ACHN (cell line): ENCODE measurements around the gene PRR30.

ENCODE experiments used
- DNase-seq: peaks from one replicate; pipeline ENCODE4 v3.0.0-alpha.2; 2015
- in situ Hi-C: cut with HindIII; loops from 2 replicates; pipeline ENCODE4 v1.10.0; 2017; ENCODE audit warnings: low sequenced_read_pairs, low pct_ligation_motif_present, low pct_unique_long_range_greater_than_20kb

The PRR30 gene

DNA sequence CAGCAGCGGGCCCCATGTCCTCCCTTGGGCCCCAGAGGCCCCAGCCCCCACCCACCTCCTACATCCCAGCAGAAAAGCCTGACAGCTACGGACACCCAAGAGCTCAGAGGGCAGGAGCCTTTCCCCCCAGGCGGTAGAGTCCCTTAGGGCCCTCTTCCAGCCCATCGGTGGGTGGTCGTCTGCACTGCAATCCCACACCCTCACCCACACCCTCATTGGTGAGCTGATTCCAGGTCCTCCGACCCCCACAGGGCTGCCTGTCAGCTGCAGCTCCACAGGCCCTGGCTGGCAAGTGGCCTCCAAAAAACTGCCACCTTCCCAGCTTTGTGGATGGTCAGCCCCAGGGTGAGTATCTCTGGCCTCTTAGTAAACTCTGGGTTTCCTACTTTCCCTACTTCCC lies 20.1 kb upstream of the PRR30 start:
- DNase-seq = no peak
- in situ Hi-C loops = no loop called here

DNA sequence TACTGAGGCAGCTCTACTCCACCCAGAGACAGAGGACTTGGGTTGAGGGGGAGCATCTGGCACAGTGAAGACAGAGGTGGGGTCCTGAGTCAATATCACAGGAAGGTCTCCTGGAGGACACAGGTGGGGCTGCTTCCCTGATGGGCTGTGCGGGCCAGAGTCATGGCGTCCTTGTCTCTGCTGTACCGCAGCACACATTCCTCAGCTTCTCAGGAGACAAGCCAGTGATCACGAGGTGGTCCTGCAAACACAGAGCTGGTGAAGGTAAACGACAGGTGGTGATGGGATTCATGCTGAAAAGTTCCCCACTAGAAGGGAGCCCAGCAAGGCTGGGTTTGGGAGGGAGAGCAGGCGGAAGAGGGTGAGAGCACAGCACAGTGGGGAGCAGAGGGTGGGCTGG lies 19.3 kb upstream of the PRR30 start:
- no peak for DNase-seq
- in situ Hi-C loops = no loop called here

DNA sequence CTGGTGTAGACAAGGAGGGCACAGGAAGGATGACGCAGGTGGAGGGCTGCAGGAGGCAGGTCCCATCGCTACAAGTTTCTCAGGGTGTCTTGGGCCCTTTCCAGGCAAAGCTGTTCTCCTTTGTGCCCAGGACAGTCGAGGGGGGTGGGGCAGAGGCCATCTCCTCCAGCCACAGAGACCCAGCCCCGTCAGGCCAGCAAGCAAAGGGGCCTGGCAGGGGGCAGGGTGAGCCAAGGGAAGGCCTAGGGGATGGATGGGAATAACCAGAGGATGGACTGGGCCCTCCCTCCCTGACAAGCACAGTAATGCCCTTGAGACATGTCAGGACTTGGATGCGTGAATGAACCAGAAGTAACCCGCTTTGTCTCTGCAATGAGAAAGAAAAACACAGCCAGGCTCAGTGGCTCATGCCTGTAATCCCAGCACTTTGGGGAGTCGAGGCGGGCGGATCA lies 15.9 kb upstream of the PRR30 start:
- DNase-seq = no peak
- in situ Hi-C loops = no loop called here

DNA sequence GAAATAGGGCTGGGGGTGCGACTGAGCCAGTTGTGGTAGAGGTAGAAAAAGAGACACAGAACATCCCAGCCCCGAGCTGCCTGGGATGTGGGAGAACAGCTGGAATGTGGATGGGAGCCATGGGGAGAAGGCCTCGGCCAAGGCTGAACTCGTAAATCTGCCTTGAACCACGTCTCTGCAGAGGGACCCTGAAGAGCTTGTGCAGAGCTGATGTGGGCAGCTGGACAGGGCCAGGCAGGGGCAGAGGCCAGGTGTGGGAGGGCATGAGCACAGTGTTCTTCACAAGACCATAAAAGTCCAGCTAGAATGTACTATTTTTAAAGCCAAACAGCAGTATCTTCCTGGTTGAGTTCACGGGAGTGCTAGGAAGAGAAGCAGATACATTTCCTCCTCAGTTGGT lies 15.3 kb upstream of the PRR30 start:
- DNase-seq = no peak
- in situ Hi-C loops = no loop called here

DNA sequence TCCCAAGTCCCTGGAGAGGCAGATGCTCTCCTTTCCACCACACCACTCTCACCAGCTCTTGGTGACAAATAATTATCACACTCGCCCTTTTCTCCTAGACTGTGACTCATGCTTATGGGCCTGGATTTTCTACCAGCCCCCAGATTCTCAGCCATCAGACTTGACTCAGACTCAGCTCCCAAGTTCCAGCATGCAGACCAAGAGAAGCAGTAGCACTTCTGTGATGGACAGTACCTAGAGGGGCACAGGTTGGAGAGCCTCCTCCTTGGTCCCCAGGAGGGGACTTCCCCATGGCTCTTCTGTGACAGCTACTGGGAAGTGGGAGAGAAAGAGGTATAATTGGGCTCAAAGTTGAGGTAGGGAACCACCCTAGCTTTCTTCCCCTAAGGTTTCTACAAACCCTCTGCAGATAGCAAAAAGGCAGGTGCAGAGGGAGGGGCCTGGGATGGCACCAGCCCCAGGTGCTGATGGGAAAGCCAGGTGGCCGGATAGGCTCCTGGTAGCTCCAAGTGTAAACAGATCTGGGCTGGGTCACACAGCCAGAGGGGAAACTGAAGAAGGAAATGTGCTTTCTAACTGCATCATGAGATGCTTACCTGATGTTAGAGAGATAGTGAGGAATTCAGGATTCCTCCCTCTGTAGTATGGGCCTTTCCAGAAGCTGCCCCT lies 13.7 kb upstream of the PRR30 start:
- no peak for DNase-seq
- in situ Hi-C loops = no loop called here

DNA sequence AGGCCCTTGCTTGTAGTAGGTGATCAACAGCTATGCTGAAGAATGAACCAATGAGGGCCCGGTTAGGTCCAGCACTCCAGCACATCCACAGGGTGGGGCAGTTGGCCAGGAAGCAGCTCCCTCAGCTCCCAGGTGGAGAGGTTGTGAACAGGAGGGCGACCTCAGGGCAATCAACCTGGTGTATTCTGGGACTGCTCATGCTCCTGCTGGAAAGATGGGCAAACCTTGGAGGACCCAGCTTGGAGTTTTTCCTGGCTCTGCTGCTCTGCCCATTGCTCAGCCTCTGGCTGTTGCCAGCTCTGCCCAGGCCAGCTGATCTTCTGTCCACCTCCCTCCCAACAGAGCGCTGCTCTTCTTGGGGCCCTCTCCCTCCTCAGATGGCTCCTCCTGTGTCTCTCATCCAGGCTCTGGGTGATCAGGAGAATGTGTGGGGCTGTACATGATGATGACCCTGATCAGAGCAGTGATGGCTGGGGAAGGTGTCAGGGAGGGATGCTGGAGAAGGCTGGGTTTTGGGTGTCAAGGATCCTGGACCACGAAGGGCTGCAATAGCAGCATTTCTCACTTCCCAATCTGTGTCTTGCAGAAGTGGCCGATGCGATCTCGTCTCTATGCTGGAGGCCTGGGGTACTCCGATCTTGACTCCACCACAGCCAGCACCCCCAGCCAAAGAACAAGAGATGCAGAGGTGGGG lies 13.0 kb upstream of the PRR30 start:
- in situ Hi-C loops = no loop called here
- DNase-seq = no peak

DNA sequence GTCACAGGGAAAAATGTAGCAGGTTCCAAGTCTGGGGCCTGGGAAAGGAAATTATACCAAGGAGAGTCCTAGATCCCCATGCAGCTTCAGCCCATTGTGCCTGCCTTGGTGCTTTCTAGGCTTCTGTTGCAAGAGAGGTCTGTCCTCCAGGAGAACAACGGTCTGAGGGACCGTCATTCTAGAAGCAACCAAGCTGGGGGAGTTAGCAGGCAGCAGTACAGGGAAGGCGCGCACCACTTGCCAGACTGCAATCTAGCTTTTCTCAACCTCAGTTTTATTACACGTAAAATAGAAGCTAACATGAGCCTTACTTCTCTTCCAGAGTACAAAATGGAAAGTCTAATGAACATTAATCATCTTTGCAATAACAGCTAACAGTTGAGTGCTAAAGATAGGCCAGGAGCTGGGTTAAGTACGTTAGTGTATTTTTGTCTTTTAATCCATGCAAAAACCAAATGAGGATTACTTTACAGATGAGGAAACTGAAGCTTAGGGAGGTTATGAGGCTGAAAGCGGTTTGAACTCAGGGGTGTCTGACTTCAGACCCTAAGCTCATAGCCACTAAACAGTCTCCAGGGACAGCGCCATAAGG lies 11.5 kb upstream of the PRR30 start:
- DNase-seq = no peak
- in situ Hi-C loops = no loop called here

DNA sequence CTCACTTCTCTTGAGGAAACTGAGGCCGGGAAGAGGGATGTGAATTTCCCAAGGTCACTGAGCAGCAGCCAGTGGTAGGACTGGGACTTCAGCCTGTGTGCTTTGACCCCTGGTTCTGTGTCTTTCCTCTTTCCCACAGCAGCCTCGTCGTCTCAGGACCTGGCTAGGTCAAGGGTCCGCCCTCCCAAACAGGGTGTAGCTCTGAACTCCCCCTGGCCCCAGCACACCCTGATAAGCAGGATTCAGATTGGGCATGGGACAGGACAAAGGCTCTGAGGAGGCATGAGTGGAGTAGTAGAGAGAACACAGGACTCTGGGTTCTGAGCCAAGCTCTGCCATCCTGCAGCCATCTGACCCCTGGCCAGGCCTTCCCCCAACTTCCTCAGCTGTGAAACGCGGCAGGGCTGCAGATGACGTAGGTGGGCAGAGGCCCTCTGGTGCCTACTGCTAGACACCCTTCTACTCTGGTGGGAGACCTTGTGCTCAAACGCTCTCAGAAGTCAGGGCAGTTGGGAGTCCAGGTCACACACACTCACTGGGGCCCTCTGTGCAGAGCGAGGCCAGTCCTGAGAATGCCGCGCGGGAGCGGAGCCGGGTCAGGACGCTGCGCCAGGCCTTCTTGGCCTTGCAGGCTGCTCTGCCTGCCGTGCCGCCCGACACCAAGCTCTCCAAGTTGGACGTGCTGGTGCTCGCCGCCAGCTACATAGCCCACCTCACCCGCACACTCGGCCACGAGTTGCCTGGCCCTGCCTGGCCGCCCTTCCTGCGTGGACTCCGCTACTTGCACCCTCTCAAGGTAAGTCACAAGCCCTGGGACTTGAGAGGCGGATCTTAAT lies 10.6 kb upstream of the PRR30 start:
- DNase-seq = no peak
- in situ Hi-C loops = no loop called here

DNA sequence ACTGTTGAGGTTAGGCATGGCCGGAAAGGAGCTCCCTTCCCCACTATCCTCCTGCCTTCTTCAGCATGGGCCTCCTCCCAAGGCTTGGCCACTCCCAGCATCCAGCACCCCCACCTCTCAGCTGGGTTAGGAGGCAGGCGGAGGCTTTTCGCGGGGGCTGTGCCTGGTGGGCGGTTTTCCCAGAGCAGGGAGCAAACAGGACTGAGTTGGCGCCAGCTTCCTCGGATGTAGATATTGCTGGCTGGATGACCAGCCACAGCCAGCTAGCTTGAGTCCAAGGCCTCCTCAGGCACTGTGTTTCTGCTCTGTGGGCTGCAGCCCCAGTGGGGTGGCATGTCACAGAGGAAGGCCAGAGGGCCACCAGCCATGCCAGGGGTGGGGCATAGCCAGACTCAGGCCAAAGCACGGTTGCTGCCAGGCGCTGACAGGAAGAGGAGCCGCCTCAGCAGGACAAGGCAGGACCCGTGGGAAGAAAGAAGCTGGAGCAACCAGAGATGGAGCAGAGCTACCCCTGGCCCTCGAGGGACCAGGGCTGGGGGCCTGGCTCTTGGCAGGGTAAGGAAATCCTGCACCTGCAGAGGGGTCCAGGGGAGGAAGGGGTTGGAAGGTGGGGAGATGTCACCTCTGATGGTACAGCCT lies 9.7 kb upstream of the PRR30 start, which contains the start of gene TCF23:
TCF23 (plus strand) TSS at position 204 of the 639 bp plus-strand sequence; CDS start at position 334, 130 bp downstream.
- in situ Hi-C loops = no loop called here
- no peak for DNase-seq

DNA sequence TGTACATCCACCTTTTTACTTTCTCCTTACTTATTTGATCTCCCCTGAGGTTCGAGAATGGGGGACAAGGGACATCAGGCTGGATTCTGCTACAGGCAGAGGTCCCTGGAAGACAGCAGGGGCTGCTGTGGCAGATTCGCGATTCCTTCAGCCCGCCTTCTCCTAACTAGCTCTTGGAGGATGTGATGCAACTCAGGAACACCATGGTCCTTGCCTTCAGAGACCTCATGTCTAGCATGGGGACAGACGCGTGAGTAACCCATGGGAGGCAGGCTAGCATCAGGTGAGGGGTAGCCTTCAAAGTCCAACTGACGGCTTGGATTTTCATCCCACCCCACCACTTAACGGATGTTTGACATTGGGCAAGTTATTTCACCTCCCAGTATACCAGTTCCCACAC lies 8.7 kb upstream of the PRR30 start:
- no peak for DNase-seq
- in situ Hi-C loops = no loop called here

DNA sequence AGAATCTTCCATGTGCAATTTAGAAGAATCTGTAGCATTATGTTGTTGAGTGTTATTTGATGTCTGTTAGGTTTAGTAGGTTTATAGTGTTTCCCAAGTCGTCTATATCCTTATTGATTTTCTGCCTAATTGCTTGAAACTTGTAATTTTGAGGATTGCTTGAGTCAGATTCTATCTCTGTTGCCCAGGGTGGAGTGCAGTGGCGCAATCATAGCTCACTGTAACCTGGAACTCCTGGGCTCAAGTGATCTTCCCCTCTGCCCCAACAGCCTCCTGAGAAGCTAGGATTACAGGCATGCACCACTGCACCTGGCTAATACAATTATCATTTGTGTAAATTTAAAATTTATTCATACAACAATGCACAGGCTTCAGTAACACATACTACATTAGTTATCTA lies 6.5 kb upstream of the PRR30 start:
- in situ Hi-C loops = no loop called here

DNA sequence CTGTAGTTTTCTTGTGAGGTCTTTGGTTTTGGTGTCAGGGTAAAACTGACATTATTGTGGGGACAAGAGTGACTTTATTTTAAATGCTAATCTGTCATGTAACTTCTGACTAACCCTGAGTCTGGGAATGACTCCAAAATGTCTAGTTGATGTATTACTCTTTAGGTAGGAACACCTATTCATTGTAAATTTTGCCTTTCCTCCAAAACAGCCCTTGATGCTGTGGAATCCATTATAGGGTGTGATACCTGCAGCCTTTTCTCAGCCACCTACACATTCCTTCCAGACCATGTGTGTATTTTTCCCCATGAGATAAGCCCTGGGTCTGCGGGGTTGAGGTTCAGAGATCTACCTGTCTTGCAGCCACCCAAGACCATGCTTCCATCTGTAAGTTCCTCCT lies 4.1 kb upstream of the PRR30 start:
- DNase-seq = no peak
- in situ Hi-C loops = no loop called here

More for the DNA sequence above, 6.5 kb upstream of the PRR30 start:
- DNase-seq = no peak

DNA sequence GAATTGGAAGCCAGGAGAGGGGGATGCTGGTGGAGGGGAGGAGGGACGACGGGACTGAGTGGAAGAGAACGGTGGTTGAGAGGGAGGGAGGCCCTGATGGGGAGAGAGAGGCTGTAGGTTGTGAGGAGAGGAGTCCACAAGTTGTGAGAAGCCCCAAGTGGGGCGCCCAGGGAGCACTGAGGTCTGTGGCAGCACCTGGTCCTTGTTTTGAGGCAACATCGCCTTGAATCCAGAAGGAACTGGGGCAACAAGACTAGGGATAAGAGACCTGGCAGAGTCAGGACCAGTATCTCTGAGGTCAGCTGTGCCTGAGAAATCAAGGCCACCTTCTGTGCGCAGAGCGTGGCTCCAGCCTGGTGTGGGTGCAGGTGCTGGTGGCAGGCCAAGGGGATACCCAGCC lies 1.1 kb downstream of the PRR30 start:
- DNase-seq = no peak
- in situ Hi-C loops = no loop called here

DNA sequence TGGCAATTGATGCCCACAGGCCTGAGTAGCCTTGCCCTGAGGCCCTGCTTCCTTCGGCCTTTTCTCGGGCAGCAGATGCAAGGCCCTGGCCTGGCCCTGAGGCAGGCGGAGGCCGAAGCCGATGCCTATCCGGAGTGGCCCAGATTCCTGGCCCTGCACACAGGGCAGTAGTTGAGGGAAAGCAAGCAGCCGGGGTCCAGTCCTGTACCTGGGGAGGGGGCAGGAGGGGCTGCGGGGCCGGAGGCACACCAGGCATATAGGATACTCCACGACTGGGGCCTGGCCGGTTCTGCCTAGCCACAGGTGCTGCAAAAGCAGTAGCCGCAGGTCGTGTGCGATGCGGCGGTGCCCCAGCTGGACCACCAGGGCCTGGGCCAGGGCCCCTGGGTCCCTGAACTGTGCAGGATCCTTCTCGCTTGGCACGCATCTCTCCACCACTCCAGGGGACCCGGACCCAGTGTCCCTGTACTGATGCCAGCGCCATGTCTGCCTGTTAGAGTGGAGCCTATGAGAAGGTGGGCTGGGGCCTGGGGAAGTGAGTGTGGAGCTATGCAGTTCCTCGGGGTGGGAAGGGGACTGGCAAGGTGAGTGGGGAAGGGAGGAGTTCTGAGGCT lies 1.8 kb downstream of the PRR30 start:
- no peak for DNase-seq
- in situ Hi-C loops = no loop called here

DNA sequence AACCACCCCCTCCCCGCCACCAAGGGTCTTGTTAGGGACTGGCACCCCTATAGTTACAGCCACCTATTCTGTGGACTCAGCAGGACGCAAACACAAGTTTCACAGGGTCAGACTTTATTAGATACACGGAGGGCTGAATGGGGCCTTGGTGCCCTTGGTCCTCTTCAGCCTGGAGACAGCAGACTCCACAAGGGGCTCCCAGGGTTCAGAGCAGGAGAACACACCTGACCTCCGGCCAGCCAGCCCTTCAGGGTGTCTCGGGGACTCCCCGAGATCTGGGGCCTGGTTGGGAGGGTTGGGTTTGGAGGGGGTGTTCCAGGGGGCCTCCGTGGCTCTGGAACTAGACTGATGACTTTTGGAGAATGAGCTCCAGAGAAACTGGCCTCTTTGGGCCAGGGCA lies 2.5 kb downstream of the PRR30 start:
- no peak for DNase-seq
- in situ Hi-C loops = no loop called here

DNA sequence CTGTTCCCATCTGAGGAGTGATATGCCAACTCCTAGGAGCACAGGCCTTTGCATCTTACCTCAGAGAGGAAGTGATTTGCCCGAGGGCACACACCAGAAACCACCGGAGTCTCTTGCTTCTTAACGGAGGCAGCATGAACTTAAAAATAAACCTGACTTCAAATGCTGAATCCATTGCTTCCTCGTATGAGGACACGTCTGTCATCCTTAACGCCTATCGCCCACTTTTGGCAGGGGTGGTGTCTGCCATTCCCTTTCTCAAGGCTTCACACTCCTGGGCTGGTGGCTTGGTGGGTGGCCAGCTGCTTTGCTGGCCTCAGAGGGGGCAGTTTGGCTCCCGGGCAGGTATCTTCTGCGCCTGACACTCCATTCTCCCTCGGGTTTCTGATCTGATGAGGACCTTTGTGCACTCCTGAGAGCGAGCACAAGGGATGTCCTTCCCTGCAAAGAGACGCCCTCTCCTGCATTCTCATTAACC lies 3.7 kb downstream of the PRR30 start:
- DNase-seq = no peak
- in situ Hi-C loops = no loop called here

DNA sequence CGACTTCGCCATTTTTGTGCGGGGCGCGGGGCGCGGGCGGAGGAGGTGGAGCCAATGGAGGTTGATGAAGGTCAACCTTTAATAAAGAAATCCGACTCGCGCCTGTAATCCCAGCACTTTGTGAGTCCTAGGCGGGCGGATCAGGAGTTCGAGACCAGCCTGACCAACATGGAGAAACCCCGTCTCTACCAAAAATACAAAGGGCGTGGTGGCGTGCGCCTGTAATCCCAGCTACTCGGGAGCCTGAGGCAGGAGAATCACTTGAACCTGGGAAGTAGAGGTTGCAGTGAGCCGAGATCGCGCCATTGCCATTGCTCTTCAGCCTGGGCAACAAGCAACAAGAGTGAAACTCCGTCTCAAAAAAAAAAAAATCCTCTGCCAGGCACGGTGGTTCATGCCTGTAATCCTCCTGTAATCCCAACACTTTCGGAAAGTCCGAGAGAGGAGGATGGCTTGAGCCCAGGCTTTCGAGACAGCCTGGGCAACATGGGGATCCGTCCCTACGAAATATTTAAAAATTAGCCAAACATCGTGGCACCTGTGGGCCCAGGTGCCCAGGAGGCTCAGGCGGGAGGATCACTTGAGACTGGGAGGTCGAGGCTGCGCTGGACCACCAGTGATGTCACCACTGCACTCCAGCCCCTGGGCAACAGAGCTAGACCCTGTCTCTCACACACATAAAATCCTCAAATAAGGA lies 4.3 kb downstream of the PRR30 start:
- in situ Hi-C loops = no loop called here
- DNase-seq = no peak
